Endodermal cell (in vitro differentiated cells): ENCODE results near the gene KIF26B. TPM values are rescaled to one million over a fixed set of nuclear protein-coding genes. Genes with fewer than 3 reads are reported as not detected.
A peak's percentile ranks its signal among the peaks of the same experiment; 100 is the strongest.

ENCODE experiments used
- DNase-seq: peaks from one replicate; pipeline ENCODE4 v3.0.0-alpha.2; 2017
- H3K27ac ChIP-seq: 2 replicates; pipeline ENCODE4 v1.5.1; 2013; ENCODE audit warnings: mild to moderate bottlenecking, low read depth, low read length, moderate library complexity
- H3K27me3 ChIP-seq: 2 replicates; pipeline ENCODE4 v1.6.1; 2013; ENCODE audit warnings: mild to moderate bottlenecking, low read length, moderate library complexity; ENCODE audit not compliant: insufficient read depth, control insufficient read depth, poor library complexity, severe bottlenecking
- H3K36me3 ChIP-seq: 2 replicates; pipeline ENCODE4 v1.7.0; 2013; ENCODE audit warnings: mild to moderate bottlenecking, low read length, moderate library complexity; ENCODE audit not compliant: control insufficient read depth, insufficient read depth
- H3K4me1 ChIP-seq: one replicate; pipeline ENCODE4 v1.7.0; 2013; ENCODE audit warnings: low read length; ENCODE audit not compliant: control insufficient read depth, insufficient read depth
- H3K4me3 ChIP-seq: 2 replicates; pipeline ENCODE4 v1.5.1; 2013; ENCODE audit warnings: mild to moderate bottlenecking, low read length, moderate library complexity
- H3K9ac ChIP-seq: 2 replicates; pipeline ENCODE4 v1.6.1; 2013; ENCODE audit warnings: mild to moderate bottlenecking, low read length, moderate library complexity; ENCODE audit not compliant: poor library complexity, severe bottlenecking; ENCODE audit errors: extremely low read depth
- H3K9me3 ChIP-seq: 2 replicates; pipeline ENCODE4 v1.6.1; 2013; ENCODE audit warnings: mild to moderate bottlenecking, low read length, moderate library complexity; ENCODE audit not compliant: control insufficient read depth
- H3K27ac Mint-ChIP-seq: 2 replicates; pipeline ENCODE4 v1.8.0; 2020; ENCODE audit warnings: mixed read lengths
- H3K27me3 Mint-ChIP-seq: 2 replicates; pipeline ENCODE4 v1.8.0; 2021; ENCODE audit warnings: mild to moderate bottlenecking, mixed read lengths; ENCODE audit not compliant: insufficient read depth
- H3K36me3 Mint-ChIP-seq: 2 replicates; pipeline ENCODE4 v1.8.0; 2020; ENCODE audit warnings: low read depth, mixed read lengths
- H3K4me1 Mint-ChIP-seq: 2 replicates; pipeline ENCODE4 v1.8.0; 2020; ENCODE audit warnings: mixed read lengths
- H3K4me3 Mint-ChIP-seq: 2 replicates; pipeline ENCODE4 v1.8.0; 2020; ENCODE audit warnings: mild to moderate bottlenecking, moderate library complexity, mixed read lengths
- H3K9me3 Mint-ChIP-seq: 2 replicates; pipeline ENCODE4 v1.8.0; 2020; ENCODE audit warnings: mild to moderate bottlenecking, mixed read lengths
- WGBS, 2 experiments: methylation state at CpG; one replicate each; pipeline versions ENCODE4 v1.1.5 to v1.1.7; 2013; ENCODE audit warnings: missing lambda C conversion rate in 2 of 2, mixed read lengths in 1 of 2; ENCODE audit not compliant: insufficient coverage in 1 of 2, insufficient read length in 1 of 2; 5-methylcytosine and 5-hydroxymethylcytosine counted together
- total RNA-seq, 2 donors: library from RNA; stranded (reverse); fragmentation: NEBNext Ultra II Directional in 1 of 2; extraction: Animal tissue kit (Norgen Biotek cat#: 25700) in 1 of 2; gene quantifications; 2 replicates in 1 of 2; 3 replicates in 1 of 2; pipeline ENCODE4 v1.2.1, GENCODE V29; 2021
- TF ChIP-seq, protein P1 (sequence below): fragments of 200-600 bp; sonication (generic); conservative IDR thresholded peaks from 2 replicates; pipeline ENCODE4 v1.5.0; 2021; ENCODE audit warnings: antibody characterized with exemption, mild to moderate bottlenecking

Gene KIF26B
- total RNA-seq, 2 donors from 2014 or later, result 12.3 to 21.0 TPM

DNA sequence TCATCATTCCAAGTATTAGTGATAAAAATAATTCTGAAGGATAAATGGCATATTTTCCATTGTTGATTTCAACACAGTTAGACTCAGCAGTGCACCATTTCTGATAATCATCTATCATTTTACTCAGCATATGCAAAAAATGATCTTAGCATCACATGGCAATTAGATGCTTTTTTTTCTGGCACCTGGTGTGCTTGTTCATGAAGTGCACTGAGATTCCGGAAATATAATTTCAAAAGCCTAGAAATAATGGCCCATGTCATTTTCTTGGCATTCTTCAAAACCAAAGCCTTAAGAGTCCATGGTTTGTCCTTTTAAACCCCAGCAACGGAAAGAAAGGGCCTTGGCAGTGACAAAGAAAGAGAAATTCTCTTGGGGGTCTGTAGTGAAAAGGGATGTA, 278.8 kb downstream of the KIF26B start:
- H3K4me1 Mint-ChIP-seq, result peaks cover 10% of the 10 kb centered on the region
- no peak for DNase-seq
- Histone ChIP-seq H3K27ac (no peak overlapping the region), H3K9ac (no peak overlapping the region), H3K36me3 (peaks cover 8% of the 10 kb centered on the region), H3K4me1 (no peaks in the 10 kb centered on the region), H3K4me3 (no peak overlapping the region), H3K9me3 (peaks cover 5% of the 10 kb centered on the region), H3K27me3 (no peaks in the 10 kb centered on the region)
- H3K36me3 Mint-ChIP-seq, result peaks cover 16% of the 10 kb centered on the region
- TF ChIP-seq, protein P1, sequence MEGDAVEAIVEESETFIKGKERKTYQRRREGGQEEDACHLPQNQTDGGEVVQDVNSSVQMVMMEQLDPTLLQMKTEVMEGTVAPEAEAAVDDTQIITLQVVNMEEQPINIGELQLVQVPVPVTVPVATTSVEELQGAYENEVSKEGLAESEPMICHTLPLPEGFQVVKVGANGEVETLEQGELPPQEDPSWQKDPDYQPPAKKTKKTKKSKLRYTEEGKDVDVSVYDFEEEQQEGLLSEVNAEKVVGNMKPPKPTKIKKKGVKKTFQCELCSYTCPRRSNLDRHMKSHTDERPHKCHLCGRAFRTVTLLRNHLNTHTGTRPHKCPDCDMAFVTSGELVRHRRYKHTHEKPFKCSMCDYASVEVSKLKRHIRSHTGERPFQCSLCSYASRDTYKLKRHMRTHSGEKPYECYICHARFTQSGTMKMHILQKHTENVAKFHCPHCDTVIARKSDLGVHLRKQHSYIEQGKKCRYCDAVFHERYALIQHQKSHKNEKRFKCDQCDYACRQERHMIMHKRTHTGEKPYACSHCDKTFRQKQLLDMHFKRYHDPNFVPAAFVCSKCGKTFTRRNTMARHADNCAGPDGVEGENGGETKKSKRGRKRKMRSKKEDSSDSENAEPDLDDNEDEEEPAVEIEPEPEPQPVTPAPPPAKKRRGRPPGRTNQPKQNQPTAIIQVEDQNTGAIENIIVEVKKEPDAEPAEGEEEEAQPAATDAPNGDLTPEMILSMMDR, result no peak
- no peak overlapping the region for H3K27ac Mint-ChIP-seq
- no peak overlapping the region for H3K4me3 Mint-ChIP-seq
- WGBS, 2 experiments, result 44% methylated on average over 2 of the region's 2 CpGs; no CpG with 5 or more reads in 1 of the 2 experiments
- no peaks in the 10 kb centered on the region for H3K9me3 Mint-ChIP-seq
- H3K27me3 Mint-ChIP-seq, result no peaks in the 10 kb centered on the region

- H3K27me3 Mint-ChIP-seq, result no peaks in the 10 kb centered on the region
- H3K4me3 ChIP-seq, result no peak overlapping the region
- no peak overlapping the region for H3K9ac ChIP-seq
- H3K9me3 Mint-ChIP-seq, result no peaks in the 10 kb centered on the region
- peaks cover 18% of the 10 kb centered on the region for H3K36me3 Mint-ChIP-seq
- no peak overlapping the region for H3K27ac ChIP-seq
- H3K9me3 ChIP-seq, result peaks cover 5% of the 10 kb centered on the region
- peaks cover 7% of the 10 kb centered on the region for H3K4me1 Mint-ChIP-seq
- H3K27ac Mint-ChIP-seq, result no peak overlapping the region
- no peak overlapping the region for H3K4me3 Mint-ChIP-seq
- peak; percentile 66 for DNase-seq
- WGBS, 2 experiments, result 93% methylated on average over 1 of the region's 1 CpG; no CpG with 5 or more reads in 1 of the 2 experiments
- H3K36me3 ChIP-seq, result peaks cover 8% of the 10 kb centered on the region
- no peaks in the 10 kb centered on the region for H3K4me1 ChIP-seq
- no peaks in the 10 kb centered on the region for H3K27me3 ChIP-seq
- TF ChIP-seq, protein P1, result peak; percentile 62
Measured at GRCh38 chr1:245434280-245434679, 279.5 kb downstream of the KIF26B start.

DNA sequence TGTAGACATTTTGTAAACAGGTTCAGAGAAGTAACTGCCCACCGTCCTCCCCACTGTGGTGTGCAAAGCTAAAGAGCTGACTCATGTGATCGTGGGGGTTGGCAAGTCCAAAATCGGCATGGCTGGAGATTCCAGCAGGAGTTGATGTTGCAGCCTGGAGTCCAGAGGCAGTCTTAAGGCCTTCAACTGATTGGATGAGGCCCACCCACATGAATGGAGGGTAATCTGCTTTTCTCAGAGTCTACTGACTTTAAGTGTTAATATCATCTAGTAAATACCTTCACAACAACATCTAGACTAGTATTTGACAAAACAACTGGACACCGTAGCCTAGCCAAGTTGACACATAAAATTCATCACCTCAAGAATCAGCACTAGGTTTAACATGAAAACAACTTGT, 281.6 kb downstream of the KIF26B start:
- Histone ChIP-seq H3K27me3 (no peaks in the 10 kb centered on the region), H3K27ac (no peak overlapping the region), H3K36me3 (peaks cover 4% of the 10 kb centered on the region), H3K9ac (no peak overlapping the region), H3K9me3 (peaks cover 5% of the 10 kb centered on the region), H3K4me1 (peaks cover 2% of the 10 kb centered on the region), H3K4me3 (no peak overlapping the region)
- H3K36me3 Mint-ChIP-seq, result peaks cover 15% of the 10 kb centered on the region
- no peak for DNase-seq
- H3K27me3 Mint-ChIP-seq, result no peaks in the 10 kb centered on the region
- 91 to 95% methylated on average over 4 of the region's 4 CpGs for WGBS, 2 experiments
- no peak overlapping the region for H3K27ac Mint-ChIP-seq
- TF ChIP-seq, protein P1, result no peak
- no peaks in the 10 kb centered on the region for H3K9me3 Mint-ChIP-seq
- H3K4me3 Mint-ChIP-seq, result no peak overlapping the region
- peaks cover 20% of the 10 kb centered on the region for H3K4me1 Mint-ChIP-seq
